OCI-LY1 (cell line): ENCODE measurements around the gene DOCK7.

Source experiments
- H2AFZ ChIP-seq: fragments of 200-600 bp; sonication (generic), shearing (Covaris generic); 2 replicates; pipeline ENCODE4 v1.6.0; 2014; ENCODE audit warnings: antibody characterized with exemption, mild to moderate bottlenecking, low read length
- H3F3A ChIP-seq: fragments of 200-600 bp; sonication (generic), shearing (Covaris generic); 2 replicates; pipeline ENCODE4 v1.6.0; 2014; ENCODE audit warnings: mild to moderate bottlenecking, antibody characterized with exemption, low read length, moderate library complexity; ENCODE audit not compliant: insufficient read depth
- H3K27ac ChIP-seq: fragments of 200-600 bp; sonication (generic); 2 replicates; pipeline ENCODE4 v1.5.1; 2014; ENCODE audit warnings: low read length, mixed run types, mild to moderate bottlenecking, low read depth; ENCODE audit not compliant: poor library complexity, severe bottlenecking
- H3K27me3 ChIP-seq: fragments of 200-600 bp; sonication (generic); 2 replicates; pipeline ENCODE4 v1.6.0; 2014; ENCODE audit warnings: antibody characterized with exemption, mild to moderate bottlenecking, low read length, moderate library complexity; ENCODE audit not compliant: insufficient read depth
- H3K36me3 ChIP-seq: fragments of 200-600 bp; sonication (generic); 2 replicates; pipeline ENCODE4 v1.6.1; 2014; ENCODE audit warnings: mild to moderate bottlenecking, antibody characterized with exemption, low read length, moderate library complexity, mixed read lengths; ENCODE audit not compliant: insufficient read depth
- H3K4me1 ChIP-seq: fragments of 200-600 bp; sonication (generic); 2 replicates; pipeline ENCODE4 v1.5.1; 2014; ENCODE audit warnings: mild to moderate bottlenecking, low read length, moderate library complexity; ENCODE audit not compliant: insufficient read depth, severe bottlenecking
- H3K4me2 ChIP-seq: fragments of 200-600 bp; sonication (generic), shearing (Covaris generic); 2 replicates; pipeline ENCODE4 v1.6.1; 2014; ENCODE audit warnings: low read length
- H3K4me3 ChIP-seq: fragments of 200-600 bp; sonication (generic); 2 replicates; pipeline ENCODE4 v1.5.1; 2014; ENCODE audit warnings: low read length, low read depth, mild to moderate bottlenecking, mixed read lengths; ENCODE audit not compliant: poor library complexity, severe bottlenecking
- H3K79me2 ChIP-seq: fragments of 200-600 bp; shearing (Covaris generic); 2 replicates; pipeline ENCODE4 v1.6.1; 2016; ENCODE audit warnings: mixed run types, low read length, mixed read lengths; ENCODE audit not compliant: insufficient read depth
- H3K9ac ChIP-seq: fragments of 200-600 bp; sonication (generic), shearing (Covaris generic); 2 replicates; pipeline ENCODE4 v1.6.1; 2014; ENCODE audit warnings: mild to moderate bottlenecking, low read length, mixed read lengths
- H3K9me2 ChIP-seq: fragments of 200-600 bp; sonication (generic), shearing (Covaris generic); 2 replicates; pipeline ENCODE4 v1.6.1; 2014; ENCODE audit warnings: low read depth, mild to moderate bottlenecking, low read length, mixed read lengths
- H3K9me3 ChIP-seq: fragments of 200-600 bp; shearing (Covaris generic); 2 replicates; pipeline ENCODE4 v1.6.1; 2014; ENCODE audit warnings: low read length, mixed read lengths
- H4K20me1 ChIP-seq: fragments of 200-600 bp; sonication (generic), shearing (Covaris generic); 2 replicates; pipeline ENCODE4 v1.6.0; 2016; ENCODE audit warnings: mild to moderate bottlenecking, low read length; ENCODE audit not compliant: insufficient read depth
- CTCF ChIP-seq: fragments of 200-600 bp; sonication (generic), shearing (Covaris generic); IDR thresholded peaks from 2 replicates; pipeline ENCODE4 v1.5.1; 2017; ENCODE audit warnings: mild to moderate bottlenecking, antibody characterized with exemption, low read length, moderate library complexity, mixed read lengths
- EZH2 ChIP-seq: fragments of 200-600 bp; sonication (generic), shearing (Covaris generic); IDR thresholded peaks from 2 replicates; pipeline ENCODE4 v1.8.0; 2017; ENCODE audit warnings: borderline replicate concordance, mixed run types, mild to moderate bottlenecking, antibody characterized with exemption, low read length, moderate library complexity, mixed read lengths

The DOCK7 gene

GRCh38 chr1:62676611-62677356, 11.4 kb downstream of the DOCK7 start:
- Histone ChIP-seq H4K20me1 (no peaks in the 10 kb centered on the region), H3K4me2 (no peak overlapping the region), H3K36me3 (no peaks in the 10 kb centered on the region), H3K27me3 (no peaks in the 10 kb centered on the region), H3K4me1 (no peaks in the 10 kb centered on the region), H3K27ac (no peak overlapping the region), H3K9ac (no peak overlapping the region), H3K9me2 (no peaks in the 10 kb centered on the region), H3K4me3 (no peak overlapping the region), H2AFZ (no peak overlapping the region), H3K79me2 (no peaks in the 10 kb centered on the region), H3K9me3 (no peaks in the 10 kb centered on the region), H3F3A (no peaks in the 10 kb centered on the region)
- TF ChIP-seq CTCF (no peak), EZH2 (no peak)

DNA sequence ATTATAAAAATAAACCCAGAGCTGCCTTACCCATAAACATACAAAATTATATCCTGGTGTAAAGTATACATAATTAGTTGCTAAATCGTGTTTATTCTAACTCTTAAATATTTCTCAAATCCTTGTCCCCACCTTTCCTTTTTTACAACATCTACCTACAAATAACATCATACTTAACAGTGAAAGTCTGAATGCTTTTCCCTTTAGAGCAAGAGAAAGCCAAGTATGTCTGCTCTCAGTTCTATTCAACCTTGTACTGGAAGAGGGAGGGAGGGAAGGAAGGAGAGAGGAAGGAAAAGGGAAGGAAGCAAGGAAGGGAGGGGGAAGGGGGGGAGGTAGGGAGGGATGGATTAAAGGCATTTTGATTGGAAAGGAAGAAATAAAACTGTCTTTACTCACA, 14.6 kb downstream of the DOCK7 start:
- Histone ChIP-seq H3K27me3 (no peaks in the 10 kb centered on the region), H3K4me3 (no peak overlapping the region), H3K9me2 (no peaks in the 10 kb centered on the region), H3K4me2 (no peak overlapping the region), H3F3A (no peaks in the 10 kb centered on the region), H2AFZ (no peak overlapping the region), H4K20me1 (no peaks in the 10 kb centered on the region), H3K36me3 (no peaks in the 10 kb centered on the region), H3K79me2 (no peaks in the 10 kb centered on the region), H3K9me3 (no peaks in the 10 kb centered on the region), H3K27ac (no peak overlapping the region), H3K4me1 (no peaks in the 10 kb centered on the region), H3K9ac (no peak overlapping the region)
- no peak for TF ChIP-seq CTCF
- TF ChIP-seq EZH2, result no peak

DNA sequence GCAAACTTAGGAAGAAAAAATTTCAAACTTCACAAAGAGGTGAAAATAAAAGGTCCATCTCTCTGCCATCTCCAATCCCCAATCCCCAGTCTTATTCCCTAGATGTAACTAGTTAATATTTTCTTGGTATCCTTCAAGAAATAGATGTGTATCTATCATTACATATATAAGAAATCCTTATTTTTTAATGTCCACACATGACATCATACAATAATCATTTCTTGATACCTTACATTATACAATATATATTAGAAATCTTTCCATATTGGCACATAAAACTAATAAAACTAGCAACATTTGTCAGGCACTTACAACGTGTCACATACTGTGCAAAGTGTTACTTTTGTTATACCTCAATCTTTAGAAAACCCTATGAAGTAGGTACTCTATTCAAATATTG, 16.2 kb downstream of the DOCK7 start:
- H3K9me2 ChIP-seq, result no peaks in the 10 kb centered on the region
- H3K4me3 ChIP-seq, result no peak overlapping the region
- TF ChIP-seq EZH2, result no peak
- no peak for TF ChIP-seq CTCF
- no peak overlapping the region for H3K4me2 ChIP-seq
- no peak overlapping the region for H3K9ac ChIP-seq
- no peaks in the 10 kb centered on the region for H3K4me1 ChIP-seq
- no peak overlapping the region for H2AFZ ChIP-seq
- no peaks in the 10 kb centered on the region for H3K36me3 ChIP-seq
- H3K27ac ChIP-seq, result no peak overlapping the region
- no peaks in the 10 kb centered on the region for H3K79me2 ChIP-seq
- H3K9me3 ChIP-seq, result no peaks in the 10 kb centered on the region
- H3K27me3 ChIP-seq, result no peaks in the 10 kb centered on the region
- no peaks in the 10 kb centered on the region for H4K20me1 ChIP-seq
- no peaks in the 10 kb centered on the region for H3F3A ChIP-seq
